Endothelial cell of umbilical vein (primary cell): ENCODE data around the gene MN1. TPM values are rescaled to one million over a fixed set of nuclear protein-coding genes. Genes with fewer than 3 reads are reported as not detected.

ENCODE experiments used
- BruUV-seq: library from RNA; stranded (reverse); fragments of 400-500 nt; replicated peaks from 2 replicates; lab custom pipeline; 2021; lab: Mats Ljungman, UMichigan
- CTCF ChIA-PET: fragments of 300-600, 350-600 bp; sonication (Branson Sonifier 250); formaldehyde crosslinking; loops from one replicate; lab custom pipeline; 2021; ENCODE audit warnings: antibody characterized with exemption, inconsistent platforms; lab: Charles Lee
- POLR2A ChIA-PET: fragments of 300-600, 350-600 bp; sonication (Branson Sonifier 250); formaldehyde crosslinking; loops from one replicate; lab custom pipeline; 2021; ENCODE audit warnings: antibody characterized with exemption, inconsistent platforms; lab: Charles Lee
- DNase-seq: peaks from one replicate; pipeline ENCODE4 v3.0.0-alpha.2; 2011; ENCODE audit warnings: low read depth, low spot score
- FAIRE-seq: peaks from 2 replicates; lab custom pipeline; 2011; peaks lifted over from hg19 to GRCh38; lab: Jason Lieb, UNC
- H2AFZ ChIP-seq: 2 replicates; pipeline ENCODE4 v1.6.0; 2012; ENCODE audit warnings: low read depth, low read length, control low read depth, inconsistent platforms
- H3K27ac ChIP-seq: 2 replicates; pipeline ENCODE4 v1.5.1; 2011; ENCODE audit warnings: low read depth, mild to moderate bottlenecking, control low read depth, low read length, moderate library complexity; ENCODE audit not compliant: insufficient read depth
- H3K27me3 ChIP-seq, 2 experiments: 2 replicates each; pipeline versions ENCODE4 v1.6.0 to v1.6.1; 2011; ENCODE audit warnings: low read length in 2 of 2, mixed read lengths in 1 of 2; ENCODE audit not compliant: control insufficient read depth in 2 of 2, insufficient read depth in 2 of 2
- H3K36me3 ChIP-seq, 2 experiments: 2 replicates in 1 of 2; 3 replicates in 1 of 2; pipeline ENCODE4 v1.5.1; 2011; ENCODE audit warnings: low read length in 2 of 2, mild to moderate bottlenecking in 1 of 2, moderate library complexity in 1 of 2; ENCODE audit not compliant: control insufficient read depth in 2 of 2, insufficient read depth in 2 of 2; ENCODE audit errors: extremely low read depth in 1 of 2
- H3K4me1 ChIP-seq: 3 replicates; pipeline ENCODE4 v1.5.1; 2011; ENCODE audit warnings: mild to moderate bottlenecking, low read length; ENCODE audit not compliant: control insufficient read depth, insufficient read depth; ENCODE audit errors: extremely low read depth
- H3K4me2 ChIP-seq: 2 replicates; pipeline ENCODE4 v1.6.1; 2011; ENCODE audit warnings: low read length, control low read depth, mixed read lengths; ENCODE audit not compliant: insufficient read depth
- H3K4me3 ChIP-seq, 3 experiments: fragments of 200-600 bp in 1 of 3; sonication (generic), shearing (Covaris generic) in 1 of 3; replicated peaks in 1 of 3; 2 replicates each; pipeline ENCODE4 v1.5.1; 2011 to 2016; ENCODE audit warnings: control low read depth in 3 of 3, low read length in 3 of 3, mild to moderate bottlenecking in 2 of 3, inconsistent platforms in 1 of 3, low read depth in 1 of 3, moderate library complexity in 1 of 3; ENCODE audit not compliant: insufficient read depth in 1 of 3
- H3K79me2 ChIP-seq: 2 replicates; pipeline ENCODE4 v1.6.0; 2012; ENCODE audit warnings: low read length, inconsistent platforms; ENCODE audit not compliant: control insufficient read depth, insufficient read depth
- H3K9ac ChIP-seq: replicated peaks from 2 replicates; pipeline ENCODE3; 2011; ENCODE audit warnings: low read length, control low read depth; ENCODE audit not compliant: insufficient read depth; ENCODE audit errors: extremely low read depth
- H3K9me1 ChIP-seq: replicated peaks from 3 replicates; pipeline ENCODE4 v1.6.0; 2011; ENCODE audit warnings: mild to moderate bottlenecking, low read length; ENCODE audit not compliant: control insufficient read depth, insufficient read depth; ENCODE audit errors: extremely low read depth
- H3K9me3 ChIP-seq: replicated peaks from 2 replicates; pipeline ENCODE4 v1.5.1; 2012; ENCODE audit warnings: low read length, inconsistent platforms; ENCODE audit not compliant: control insufficient read depth, insufficient read depth
- H4K20me1 ChIP-seq: replicated peaks from 2 replicates; pipeline ENCODE3; 2011; ENCODE audit warnings: mild to moderate bottlenecking, low read length; ENCODE audit not compliant: control insufficient read depth, insufficient read depth; ENCODE audit errors: extremely low read depth
- CTCF ChIP-seq, 2 donors: IDR thresholded peaks; 1 replicate in 1 of 2; 2 replicates in 1 of 2; pipeline ENCODE4 v1.5.1; 2011; ENCODE audit warnings: low read length in 2 of 2, mild to moderate bottlenecking in 2 of 2, moderate library complexity in 2 of 2, control low read depth in 1 of 2, inconsistent platforms in 1 of 2, low read depth in 1 of 2; ENCODE audit not compliant: insufficient read depth in 1 of 2; ENCODE audit errors: extremely low read depth in 1 of 2
- EZH2 ChIP-seq: IDR thresholded peaks from 2 replicates; pipeline ENCODE4 v1.6.1; 2012; ENCODE audit warnings: borderline replicate concordance, low read depth, mild to moderate bottlenecking, moderate library complexity, low read length, inconsistent platforms; ENCODE audit not compliant: severe bottlenecking
- FOS ChIP-seq: IDR thresholded peaks from 2 replicates; pipeline ENCODE4 v1.6.1; 2011; ENCODE audit warnings: mild to moderate bottlenecking, low read length, moderate library complexity, borderline replicate concordance; ENCODE audit not compliant: insufficient read depth
- GATA2 ChIP-seq: IDR thresholded peaks from 2 replicates; pipeline ENCODE4 v1.7.0; 2011; ENCODE audit warnings: low read depth, mild to moderate bottlenecking, moderate library complexity, mixed read lengths, low read length; ENCODE audit not compliant: insufficient read length, insufficient read depth
- JUN ChIP-seq: IDR thresholded peaks from 2 replicates; pipeline ENCODE4 v1.6.1; 2011; ENCODE audit warnings: borderline replicate concordance, low read depth; ENCODE audit not compliant: insufficient read length, insufficient read depth
- MAX ChIP-seq: IDR thresholded peaks from 2 replicates; pipeline ENCODE4 v1.6.1; 2011; ENCODE audit not compliant: insufficient read depth, insufficient read length
- MYC ChIP-seq: IDR thresholded peaks from one replicate; pipeline ENCODE4 v1.6.1; 2011; ENCODE audit warnings: mild to moderate bottlenecking, low read depth, low read length
- POLR2A ChIP-seq: IDR thresholded peaks from 2 replicates; pipeline ENCODE4 v1.6.1; 2012; ENCODE audit warnings: low read depth, mild to moderate bottlenecking, control low read depth, low read length
- POLR2AphosphoS5 ChIP-seq: IDR thresholded peaks from 2 replicates; pipeline ENCODE4 v1.6.1; 2012; ENCODE audit warnings: low read depth, mild to moderate bottlenecking, control low read depth, low read length, moderate library complexity; ENCODE audit not compliant: insufficient read depth
- dilution Hi-C: fragments of 300-500 bp; cut with MboI; formaldehyde crosslinking; loops from one replicate; pipeline ENCODE4 v1.15.0; 2019; ENCODE audit warnings: low sequenced_read_pairs; ENCODE audit not compliant: extremely low pct_ligation_motif_present
- intact Hi-C: fragments of 100-400 bp; cut with micrococcal nuclease; formaldehyde crosslinking; loops from one replicate; pipeline ENCODE4 v1.10.0; 2022
- polyA plus RNA-seq, 4 experiments: library from polyadenylated mRNA; depleted of rRNA in 3 of 4; stranded (reverse) in 3 of 4; unstranded in 1 of 4; fragments of >200 nt; gene quantifications; 2 replicates each; pipeline versions ENCODE4 v1.2.1 to v1.2.3, GENCODE V29; 2011 to 2012; ENCODE audit warnings: missing spikeins in 1 of 4
- total RNA-seq: library from RNA; stranded (reverse); gene quantifications from 2 replicates; pipeline ENCODE4 v1.2.3, GENCODE V29; 2021

Gene MN1
- total and polyA plus RNA-seq, 2 donors (not counting 3 experiments of a cell fraction or from before 2014, with no cell fraction given): 3.8 to 5.2 TPM

GRCh38 chr22:27776650-27776958 is 25.0 kb downstream of the MN1 start:
- Histone ChIP-seq H3K9me1 (no peaks in the 10 kb centered on the region), H3K27me3 (no peaks in the 10 kb centered on the region), H3K79me2 (no peaks in the 10 kb centered on the region), H3K9ac (no peak overlapping the region), H3K4me3 (no peak overlapping the region), H2AFZ (no peak overlapping the region), H4K20me1 (no peaks in the 10 kb centered on the region), H3K4me1 (peaks cover 9% of the 10 kb centered on the region), H3K9me3 (no peaks in the 10 kb centered on the region), H3K4me2 (no peak overlapping the region), H3K27ac (no peak overlapping the region), H3K36me3 (no peaks in the 10 kb centered on the region)
- BruUV-seq: no TSS peak
- no peak for DNase-seq
- intact Hi-C loops: no loop called here
- no peak for FAIRE-seq
- ChIA-PET POLR2A (no interaction called here), CTCF (no interaction called here)
- dilution Hi-C loops: no loop called here
- TF ChIP-seq FOS (no peak), POLR2AphosphoS5 (no peak), JUN (no peak), MAX (no peak), EZH2 (no peak), GATA2 (no peak), POLR2A (no peak), CTCF (IDR thresholded peaks at IDR 0.05; ENCODE audit: extremely low read depth in 1 of 2, insufficient read depth in 1 of 2, low read depth in 1 of 2, low read length in 2 of 2) (no peak), MYC (no peak)
